ENCODE data around the gene FGF21. TPM values are rescaled to one million over a fixed set of nuclear protein-coding genes. Genes with fewer than 3 reads are reported as not detected.
"Not testable (repeated sequence)": the region's sequence is repeated elsewhere in the genome, so short reads cannot be mapped to it uniquely, and the experiment has no call there.

The FGF21 gene
- total RNA-seq, 4 donors from 2014 or later: not detected

DNA sequence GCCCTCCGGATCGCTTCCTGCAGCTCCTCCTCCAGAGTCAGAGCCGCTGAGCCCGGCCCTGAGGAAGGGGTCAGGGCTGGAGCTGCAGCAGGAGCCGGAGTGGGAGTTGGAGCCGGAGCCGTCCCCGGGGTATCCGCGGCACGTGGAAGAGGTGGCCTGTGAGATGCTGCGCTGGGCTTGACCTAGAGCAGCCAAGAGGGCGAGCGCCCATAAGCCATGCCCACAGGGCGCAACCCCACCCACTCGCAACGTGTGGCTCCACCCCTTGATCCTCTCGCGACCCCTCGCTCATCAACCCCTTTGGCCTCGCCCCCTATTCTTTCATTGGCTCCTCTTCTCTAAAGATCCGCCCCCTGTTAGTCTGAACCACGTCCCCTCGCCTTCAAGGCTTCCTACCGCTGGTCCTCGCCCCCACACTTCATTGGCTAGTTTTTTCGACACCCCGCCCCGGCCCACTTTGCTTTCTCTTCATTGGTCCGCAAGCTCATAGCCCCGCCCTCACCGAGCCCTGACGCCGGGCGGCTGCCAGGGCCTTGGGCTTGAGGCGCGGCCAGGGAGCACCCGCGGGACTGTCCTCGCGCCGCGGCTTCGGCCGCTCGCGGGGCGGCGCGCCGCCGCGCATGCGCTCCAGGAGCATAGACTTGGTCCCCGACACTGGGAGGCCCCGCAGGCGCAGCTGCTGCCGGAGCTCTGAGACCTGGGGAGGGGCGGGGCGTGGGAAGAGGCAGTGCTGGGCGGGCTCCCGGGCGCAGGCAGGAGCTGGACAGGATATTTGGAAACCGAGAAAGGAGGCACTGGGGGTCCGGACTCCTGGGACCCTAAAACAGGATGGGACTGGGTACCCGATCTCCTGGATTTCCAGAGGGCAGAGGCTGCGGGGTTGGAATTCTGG lies 41.2 kb upstream of the FGF21 start:
- Histone ChIP-seq H3K27me3 (no peaks in the 10 kb centered on the region), H3K27ac (peak overlapping the region; percentile 66 to 92 (median 86)), H3K4me3 (peak overlapping the region; percentile 63 to 65), H3K4me1 (peaks cover 0 to 59% (median 37%) of the 10 kb centered on the region in 3 donors), H3K9me3 (no peaks in the 10 kb centered on the region), H3K36me3 (no peaks in the 10 kb centered on the region)
- peak; percentile 96 for ATAC-seq
- TF ChIP-seq, protein P1, sequence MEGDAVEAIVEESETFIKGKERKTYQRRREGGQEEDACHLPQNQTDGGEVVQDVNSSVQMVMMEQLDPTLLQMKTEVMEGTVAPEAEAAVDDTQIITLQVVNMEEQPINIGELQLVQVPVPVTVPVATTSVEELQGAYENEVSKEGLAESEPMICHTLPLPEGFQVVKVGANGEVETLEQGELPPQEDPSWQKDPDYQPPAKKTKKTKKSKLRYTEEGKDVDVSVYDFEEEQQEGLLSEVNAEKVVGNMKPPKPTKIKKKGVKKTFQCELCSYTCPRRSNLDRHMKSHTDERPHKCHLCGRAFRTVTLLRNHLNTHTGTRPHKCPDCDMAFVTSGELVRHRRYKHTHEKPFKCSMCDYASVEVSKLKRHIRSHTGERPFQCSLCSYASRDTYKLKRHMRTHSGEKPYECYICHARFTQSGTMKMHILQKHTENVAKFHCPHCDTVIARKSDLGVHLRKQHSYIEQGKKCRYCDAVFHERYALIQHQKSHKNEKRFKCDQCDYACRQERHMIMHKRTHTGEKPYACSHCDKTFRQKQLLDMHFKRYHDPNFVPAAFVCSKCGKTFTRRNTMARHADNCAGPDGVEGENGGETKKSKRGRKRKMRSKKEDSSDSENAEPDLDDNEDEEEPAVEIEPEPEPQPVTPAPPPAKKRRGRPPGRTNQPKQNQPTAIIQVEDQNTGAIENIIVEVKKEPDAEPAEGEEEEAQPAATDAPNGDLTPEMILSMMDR (IDR thresholded peaks at IDR 0.05): peak in 1 of 4 experiments; percentile 30
- TF ChIP-seq POLR2AphosphoS5 (IDR thresholded peaks at IDR 0.05) (peak; percentile 50), POLR2A (IDR thresholded peaks at IDR 0.05) (peak in 1 of 2 donors; percentile 29), EP300 (IDR thresholded peaks at IDR 0.05) (no peak)
- 0% methylated on average over 12 to 13 of the region's 67 CpGs for WGBS, 2 donors (ENCODE audit: low coverage in 1 of 2)

DNA sequence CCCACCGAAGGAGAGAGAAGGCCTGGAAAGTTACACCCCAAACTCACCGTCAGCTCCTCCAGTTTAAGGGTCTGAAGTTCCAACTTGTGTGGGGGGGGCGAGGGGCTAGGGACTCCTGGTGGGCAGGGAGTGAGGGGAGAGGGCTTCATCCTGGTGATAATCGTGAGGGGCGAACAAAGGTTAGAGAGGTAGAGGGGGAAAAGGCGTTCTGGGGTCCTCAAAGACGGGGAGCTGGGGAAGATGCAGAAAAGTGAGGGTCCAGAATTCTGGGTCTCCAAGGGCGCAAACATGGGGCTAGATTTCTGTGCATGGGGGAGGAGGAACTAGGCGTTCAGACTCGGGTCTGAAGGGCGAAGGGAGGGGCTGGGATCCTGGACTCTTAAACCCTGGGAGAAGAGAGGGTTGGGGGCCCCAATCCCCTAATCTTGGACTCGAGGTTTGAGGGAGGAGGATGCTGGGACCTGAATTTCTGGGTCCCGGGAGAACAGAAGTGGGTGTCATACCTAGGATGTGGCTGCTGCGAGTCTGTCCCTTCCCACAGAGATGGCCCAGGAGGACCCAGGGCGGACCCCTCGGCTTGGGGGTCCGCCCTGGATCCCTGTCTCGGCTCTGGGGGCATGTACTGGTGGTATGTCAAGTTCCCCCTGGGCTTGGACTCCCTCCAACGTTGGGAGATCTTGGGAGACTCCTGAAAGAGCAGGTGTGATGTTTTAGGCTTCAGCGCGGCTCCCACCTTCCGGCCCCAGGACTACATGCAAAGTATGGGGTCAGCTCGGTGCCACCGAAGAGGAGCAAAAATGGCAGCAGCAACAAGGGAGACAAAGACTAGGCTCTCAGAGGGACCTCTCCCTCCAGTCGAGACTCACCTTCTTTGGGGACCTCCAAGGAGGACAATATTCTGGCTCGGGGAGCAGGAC lies 40.3 kb upstream of the FGF21 start:
- H3K4me1 ChIP-seq: peaks cover 0 to 68% (median 43%) of the 10 kb centered on the region in 3 donors
- 28 to 34% methylated on average over 10 to 17 of the region's 26 CpGs for WGBS, 2 donors (ENCODE audit: low coverage in 1 of 2)
- peak overlapping the region; percentile 23 to 65 for H3K4me3 ChIP-seq
- ATAC-seq: no peak
- peak overlapping the region; percentile 66 to 92 (median 86) for H3K27ac ChIP-seq
- no peaks in the 10 kb centered on the region for H3K9me3 ChIP-seq
- no peaks in the 10 kb centered on the region for H3K36me3 ChIP-seq
- TF ChIP-seq POLR2A (IDR thresholded peaks at IDR 0.05): no peak
- TF ChIP-seq, protein P1 (IDR thresholded peaks at IDR 0.05): no peak
- TF ChIP-seq POLR2AphosphoS5 (IDR thresholded peaks at IDR 0.05): no peak
- no peaks in the 10 kb centered on the region for H3K27me3 ChIP-seq

DNA sequence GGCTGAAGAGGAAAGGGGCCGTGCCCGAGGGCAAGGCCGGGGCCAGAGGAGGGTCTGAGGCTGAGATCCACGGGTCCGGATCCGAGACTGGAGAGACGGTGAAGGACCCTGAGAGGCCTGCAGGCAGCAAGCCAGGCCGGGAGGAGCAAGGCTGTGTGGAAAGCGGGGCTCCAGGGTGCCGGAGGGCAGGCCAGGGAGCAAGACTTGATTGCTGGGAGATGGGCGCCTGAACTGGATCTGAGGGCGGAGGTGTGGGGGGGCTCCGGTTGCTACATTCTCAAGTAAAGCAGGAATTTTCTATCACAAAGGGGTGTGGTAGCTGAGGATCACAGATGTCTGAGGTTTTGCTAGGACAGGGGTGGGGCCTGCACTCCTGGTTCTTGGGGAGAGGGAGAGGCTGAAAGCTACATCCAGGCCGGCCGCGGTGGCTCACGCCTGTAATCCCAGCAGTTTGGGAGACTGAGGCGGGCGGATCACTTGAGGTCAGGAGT lies 39.6 kb upstream of the FGF21 start:
- ATAC-seq: no peak
- Histone ChIP-seq H3K27ac (peak overlapping the region in 3 of 4 donors; percentile 82 to 92 (median 89)), H3K4me1 (peaks cover 0 to 75% (median 46%) of the 10 kb centered on the region in 3 donors), H3K27me3 (no peaks in the 10 kb centered on the region), H3K4me3 (peak overlapping the region in 1 of 2 donors; percentile 65), H3K9me3 (no peaks in the 10 kb centered on the region), H3K36me3 (no peaks in the 10 kb centered on the region)
- TF ChIP-seq EP300 (IDR thresholded peaks at IDR 0.05) (no peak), POLR2AphosphoS5 (IDR thresholded peaks at IDR 0.05) (no peak), POLR2A (IDR thresholded peaks at IDR 0.05) (no peak)
- TF ChIP-seq, protein P1 (IDR thresholded peaks at IDR 0.05): no peak
- 54% methylated on average over 12 of the region's 19 CpGs; no CpG with 5 or more reads in 1 of the 2 donors for WGBS, 2 donors (ENCODE audit: low coverage in 1 of 2)

DNA sequence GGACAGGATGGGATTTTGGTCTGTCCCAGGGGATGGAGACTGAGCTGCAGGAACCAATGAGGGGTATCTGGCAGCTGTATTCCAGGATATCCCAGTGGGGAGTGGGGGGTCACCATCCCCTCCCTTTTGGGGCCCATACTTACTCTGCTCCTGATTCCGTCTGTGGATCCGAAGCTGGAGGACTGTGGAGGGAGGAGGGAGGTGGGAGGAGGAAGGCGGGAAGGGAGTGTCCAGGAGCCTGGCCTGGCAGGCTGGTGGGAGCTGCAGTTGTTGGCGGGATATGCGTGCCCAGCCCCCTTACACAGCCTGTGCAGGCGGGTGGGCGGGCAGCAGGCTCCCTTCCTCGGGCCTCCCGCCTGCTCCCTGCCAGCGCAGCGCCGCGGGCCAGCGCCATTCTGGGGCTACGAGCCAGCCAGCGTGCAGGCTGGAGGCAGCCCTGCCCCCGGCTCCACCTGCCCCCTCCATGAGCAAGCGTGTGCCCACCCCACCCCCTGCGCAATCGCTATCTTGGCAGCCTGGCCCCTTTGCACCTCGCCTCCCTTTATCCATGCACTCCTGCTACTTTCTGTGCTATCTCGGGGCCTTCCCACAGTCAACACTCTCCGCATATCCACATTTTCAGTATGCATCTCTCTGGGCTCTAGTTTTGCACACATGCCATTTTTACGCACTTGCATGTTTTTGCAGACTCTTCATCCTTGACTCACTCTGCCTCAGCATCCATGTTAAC lies 38.6 kb upstream of the FGF21 start:
- no peak for ATAC-seq
- H3K36me3 ChIP-seq: peaks cover 0 to 6% of the 10 kb centered on the region in 2 donors
- no peaks in the 10 kb centered on the region for H3K27me3 ChIP-seq
- 3 to 19% methylated on average over 7 to 14 of the region's 24 CpGs for WGBS, 2 donors (ENCODE audit: low coverage in 1 of 2)
- no peak for TF ChIP-seq EP300 (IDR thresholded peaks at IDR 0.05)
- no peak for TF ChIP-seq POLR2A (IDR thresholded peaks at IDR 0.05)
- TF ChIP-seq, protein P1 (IDR thresholded peaks at IDR 0.05): no peak
- no peak for TF ChIP-seq POLR2AphosphoS5 (IDR thresholded peaks at IDR 0.05)
- peak overlapping the region; percentile 8 to 92 (median 86) for H3K27ac ChIP-seq
- H3K4me1 ChIP-seq: peaks cover 0 to 81% (median 48%) of the 10 kb centered on the region in 3 donors
- peak overlapping the region; percentile 8 to 38 for H3K4me3 ChIP-seq
- no peaks in the 10 kb centered on the region for H3K9me3 ChIP-seq

DNA sequence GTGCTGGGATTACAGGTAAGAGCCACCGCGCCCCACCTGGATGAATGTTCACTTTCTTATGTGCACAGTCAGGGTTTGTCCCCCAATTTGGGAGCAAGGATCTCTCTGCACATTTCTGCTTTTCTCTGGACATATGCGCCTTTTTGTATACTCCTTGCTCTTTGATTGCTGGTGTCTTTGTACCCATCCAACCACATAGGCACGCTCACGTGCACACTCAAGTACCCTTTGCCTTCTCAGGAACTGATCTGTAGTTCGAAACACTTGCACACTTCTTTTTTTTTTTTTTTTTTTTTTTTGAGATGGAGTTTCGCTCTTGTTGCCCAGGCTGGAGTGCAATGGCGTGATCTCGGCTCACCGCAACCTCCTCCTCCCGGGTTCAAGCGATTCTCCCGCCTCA lies 37.2 kb upstream of the FGF21 start:
- not testable (repeated sequence) for H3K9me3 ChIP-seq, ATAC-seq, H3K36me3 ChIP-seq, H3K27me3 ChIP-seq, H3K4me3 ChIP-seq, H3K27ac ChIP-seq
- 93 to 97% methylated on average over 4 to 9 of the region's 13 CpGs for WGBS, 2 donors (ENCODE audit: low coverage in 1 of 2)
- peaks cover 0 to 75% (median 45%) of the 10 kb centered on the region in 3 donors for H3K4me1 ChIP-seq

Data from gastroesophageal sphincter (tissue), 4 donors.